Mesenchymal stem cell (in vitro differentiated cells and primary cell): ENCODE results near the gene FBLN7.

Experiments used
- DNase-seq: peaks from one replicate; pipeline ENCODE4 v3.0.0-alpha.2; 2013
- H2AFZ ChIP-seq: one replicate; pipeline ENCODE4 v1.6.1; 2013; ENCODE audit warnings: low read depth, mild to moderate bottlenecking, control low read depth, inconsistent platforms, low read length, moderate library complexity
- H2AK5ac ChIP-seq: 2 replicates; pipeline ENCODE4 v1.6.1; 2013; ENCODE audit warnings: low read length, moderate library complexity, mild to moderate bottlenecking, inconsistent platforms; ENCODE audit not compliant: severe bottlenecking
- H2BK120ac ChIP-seq: one replicate; pipeline ENCODE4 v1.6.1; 2013; ENCODE audit warnings: low read depth, mild to moderate bottlenecking, inconsistent platforms, low read length, moderate library complexity
- H2BK12ac ChIP-seq, 2 experiments: one replicate each; pipeline ENCODE4 v1.6.1; 2013; ENCODE audit warnings: inconsistent platforms in 2 of 2, low read length in 2 of 2, mild to moderate bottlenecking in 2 of 2, moderate library complexity in 2 of 2, control low read depth in 1 of 2
- H2BK15ac ChIP-seq: one replicate; pipeline ENCODE4 v1.6.1; 2013; ENCODE audit warnings: mild to moderate bottlenecking, low read depth, inconsistent platforms; ENCODE audit not compliant: poor library complexity, severe bottlenecking
- H2BK5ac ChIP-seq: 2 replicates; pipeline ENCODE4 v1.6.1; 2013; ENCODE audit warnings: low read depth, mild to moderate bottlenecking, low read length, control low read depth, inconsistent platforms; ENCODE audit not compliant: poor library complexity, severe bottlenecking
- H3K14ac ChIP-seq, 2 experiments: one replicate each; pipeline ENCODE4 v1.6.1; 2013; ENCODE audit warnings: inconsistent platforms in 2 of 2, low read length in 2 of 2, control low read depth in 1 of 2, mild to moderate bottlenecking in 1 of 2, moderate library complexity in 1 of 2
- H3K18ac ChIP-seq, 2 experiments: one replicate each; pipeline ENCODE4 v1.6.1; 2013; ENCODE audit warnings: inconsistent platforms in 2 of 2, low read length in 2 of 2, control low read depth in 1 of 2, low read depth in 1 of 2, mild to moderate bottlenecking in 1 of 2
- H3K23ac ChIP-seq, 2 experiments: one replicate each; pipeline ENCODE4 v1.6.1; 2013; ENCODE audit warnings: inconsistent platforms in 2 of 2, low read length in 2 of 2, mild to moderate bottlenecking in 2 of 2, moderate library complexity in 2 of 2, control low read depth in 1 of 2
- H3K27ac ChIP-seq: 2 replicates; pipeline ENCODE4 v1.5.1; 2013; ENCODE audit warnings: mild to moderate bottlenecking, moderate library complexity, low read length, control low read depth, inconsistent platforms; ENCODE audit not compliant: poor library complexity, severe bottlenecking
- H3K27me3 ChIP-seq, 2 experiments: 2 replicates each; pipeline versions ENCODE4 v1.6.1 to v1.7.0; 2013; ENCODE audit warnings: low read length in 2 of 2, mild to moderate bottlenecking in 2 of 2, moderate library complexity in 2 of 2, control low read depth in 1 of 2, inconsistent platforms in 1 of 2; ENCODE audit not compliant: control insufficient read depth in 1 of 2, insufficient read depth in 1 of 2
- H3K36me3 ChIP-seq, 2 experiments: 2 replicates each; pipeline versions ENCODE4 v1.6.1 to v1.7.0; 2013; ENCODE audit warnings: low read length in 2 of 2, control low read depth in 1 of 2, inconsistent platforms in 1 of 2, low read depth in 1 of 2, mild to moderate bottlenecking in 1 of 2; ENCODE audit not compliant: insufficient read depth in 2 of 2, control insufficient read depth in 1 of 2
- H3K4ac ChIP-seq, 2 experiments: one replicate each; pipeline ENCODE4 v1.6.1; 2013; ENCODE audit warnings: inconsistent platforms in 2 of 2, low read length in 2 of 2, mild to moderate bottlenecking in 2 of 2, moderate library complexity in 2 of 2, control low read depth in 1 of 2, low read depth in 1 of 2
- H3K4me1 ChIP-seq: 2 replicates; pipeline ENCODE4 v1.6.1; 2013; ENCODE audit warnings: low read depth, low read length, control low read depth; ENCODE audit not compliant: control insufficient read depth, insufficient read depth
- H3K4me2 ChIP-seq: 2 replicates; pipeline ENCODE4 v1.6.1; 2013; ENCODE audit warnings: low read length, mild to moderate bottlenecking, inconsistent platforms; ENCODE audit not compliant: poor library complexity, severe bottlenecking
- H3K4me3 ChIP-seq, 2 experiments: 2 replicates each; pipeline versions ENCODE4 v1.5.1 to v1.7.0; 2013; ENCODE audit warnings: low read length in 2 of 2, mild to moderate bottlenecking in 2 of 2, control low read depth in 1 of 2, low read depth in 1 of 2; ENCODE audit not compliant: insufficient read depth in 1 of 2
- H3K79me1 ChIP-seq: replicated peaks from 2 replicates; pipeline ENCODE4 v1.6.1; 2013; ENCODE audit warnings: mild to moderate bottlenecking, control low read depth, low read length, inconsistent platforms; ENCODE audit not compliant: poor library complexity, severe bottlenecking
- H3K9ac ChIP-seq: 2 replicates; pipeline ENCODE4 v1.7.0; 2013; ENCODE audit warnings: mild to moderate bottlenecking, low read length, moderate library complexity
- H3K9me3 ChIP-seq: 2 replicates; pipeline ENCODE4 v1.7.0; 2013; ENCODE audit warnings: mild to moderate bottlenecking, low read length; ENCODE audit not compliant: control insufficient read depth
- H4K8ac ChIP-seq: one replicate; pipeline ENCODE4 v1.6.1; 2013; ENCODE audit warnings: inconsistent platforms, mild to moderate bottlenecking, low read length, moderate library complexity
- H4K91ac ChIP-seq: one replicate; pipeline ENCODE4 v1.6.1; 2013; ENCODE audit warnings: mild to moderate bottlenecking, low read length, inconsistent platforms
- WGBS: methylation state at CpG from one replicate; pipeline ENCODE4 v1.1.7; 2013; ENCODE audit warnings: mixed read lengths; 5-methylcytosine and 5-hydroxymethylcytosine counted together

Gene FBLN7

DNA sequence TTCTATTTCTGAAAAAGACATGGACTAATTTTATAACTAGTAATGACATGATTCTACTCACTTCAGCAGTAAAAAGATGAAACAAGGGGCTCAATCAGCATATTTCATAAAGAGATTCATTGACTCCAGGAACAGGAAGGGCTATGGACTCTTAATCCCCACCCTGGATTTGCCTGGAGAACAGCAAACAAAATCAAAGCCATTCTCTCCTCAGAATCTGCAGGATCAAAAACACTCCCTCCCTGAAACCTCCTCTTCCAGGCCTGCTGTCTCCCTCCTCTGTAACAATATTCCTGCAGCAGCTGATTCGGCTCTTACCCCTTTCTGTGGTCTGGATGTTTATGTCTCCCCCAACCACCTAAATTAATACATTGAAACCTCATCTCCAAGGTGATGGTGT, 59.7 kb downstream of the FBLN7 start:
- H2BK120ac ChIP-seq, result no peak overlapping the region
- H2AK5ac ChIP-seq, result no peak overlapping the region
- H3K18ac ChIP-seq, result no peak overlapping the region
- no peak for DNase-seq
- no peak overlapping the region for H3K9ac ChIP-seq
- H3K27ac ChIP-seq, result no peak overlapping the region
- no peak overlapping the region for H3K4me2 ChIP-seq
- H3K4ac ChIP-seq, result no peak overlapping the region
- no peak overlapping the region for H4K91ac ChIP-seq
- H4K8ac ChIP-seq, result no peak overlapping the region
- H3K79me1 ChIP-seq, result no peaks in the 10 kb centered on the region
- no peak overlapping the region for H2BK15ac ChIP-seq
- H2BK12ac ChIP-seq, result no peak overlapping the region
- H3K23ac ChIP-seq, result no peak overlapping the region
- peaks cover 0 to 21% of the 10 kb centered on the region in 2 experiments for H3K27me3 ChIP-seq
- 100% methylated on average over 1 of the region's 1 CpG for WGBS
- peaks cover 5% of the 10 kb centered on the region for H3K9me3 ChIP-seq
- no peak overlapping the region for H2AFZ ChIP-seq
- no peaks in the 10 kb centered on the region for H3K4me1 ChIP-seq
- H3K36me3 ChIP-seq, result no peaks in the 10 kb centered on the region
- H3K4me3 ChIP-seq, result no peak overlapping the region
- H2BK5ac ChIP-seq, result no peak overlapping the region
- H3K14ac ChIP-seq, result no peak overlapping the region

GRCh38 chr2:112198780-112199179, 60.6 kb downstream of the FBLN7 start:
- Histone ChIP-seq H3K4me1 (no peaks in the 10 kb centered on the region), H3K4me2 (no peak overlapping the region), H3K4me3 (no peak overlapping the region), H3K27me3 (peaks cover 0 to 21% of the 10 kb centered on the region in 2 experiments), H4K8ac (no peak overlapping the region), H3K79me1 (no peaks in the 10 kb centered on the region), H2AFZ (no peak overlapping the region), H2BK15ac (no peak overlapping the region), H4K91ac (no peak overlapping the region), H3K23ac (no peak overlapping the region), H3K4ac (no peak overlapping the region), H3K14ac (no peak overlapping the region), H2BK12ac (no peak overlapping the region), H3K9ac (no peak overlapping the region), H3K27ac (no peak overlapping the region), H3K9me3 (peaks cover 11% of the 10 kb centered on the region), H2BK120ac (no peak overlapping the region), H3K36me3 (no peaks in the 10 kb centered on the region), H3K18ac (no peak overlapping the region), H2AK5ac (no peak overlapping the region), H2BK5ac (no peak overlapping the region)
- DNase-seq, result no peak

- Histone ChIP-seq H3K36me3 (no peaks in the 10 kb centered on the region), H2BK12ac (no peak overlapping the region), H3K18ac (no peak overlapping the region), H2BK5ac (no peak overlapping the region), H4K91ac (no peak overlapping the region), H3K23ac (no peak overlapping the region), H3K9ac (no peak overlapping the region), H2BK15ac (no peak overlapping the region), H3K4me3 (no peak overlapping the region), H3K9me3 (peaks cover 15% of the 10 kb centered on the region), H3K27ac (no peak overlapping the region), H4K8ac (no peak overlapping the region), H2BK120ac (no peak overlapping the region), H2AFZ (no peak overlapping the region), H3K79me1 (no peaks in the 10 kb centered on the region), H2AK5ac (no peak overlapping the region), H3K4me1 (no peaks in the 10 kb centered on the region), H3K27me3 (peaks cover 0 to 21% of the 10 kb centered on the region in 2 experiments), H3K14ac (no peak overlapping the region), H3K4me2 (no peak overlapping the region), H3K4ac (no peak overlapping the region)
- DNase-seq, result no peak
- WGBS, result 94% methylated on average over 3 of the region's 3 CpGs
Measured at GRCh38 chr2:112199188-112199587, 61.0 kb downstream of the FBLN7 start.

DNA sequence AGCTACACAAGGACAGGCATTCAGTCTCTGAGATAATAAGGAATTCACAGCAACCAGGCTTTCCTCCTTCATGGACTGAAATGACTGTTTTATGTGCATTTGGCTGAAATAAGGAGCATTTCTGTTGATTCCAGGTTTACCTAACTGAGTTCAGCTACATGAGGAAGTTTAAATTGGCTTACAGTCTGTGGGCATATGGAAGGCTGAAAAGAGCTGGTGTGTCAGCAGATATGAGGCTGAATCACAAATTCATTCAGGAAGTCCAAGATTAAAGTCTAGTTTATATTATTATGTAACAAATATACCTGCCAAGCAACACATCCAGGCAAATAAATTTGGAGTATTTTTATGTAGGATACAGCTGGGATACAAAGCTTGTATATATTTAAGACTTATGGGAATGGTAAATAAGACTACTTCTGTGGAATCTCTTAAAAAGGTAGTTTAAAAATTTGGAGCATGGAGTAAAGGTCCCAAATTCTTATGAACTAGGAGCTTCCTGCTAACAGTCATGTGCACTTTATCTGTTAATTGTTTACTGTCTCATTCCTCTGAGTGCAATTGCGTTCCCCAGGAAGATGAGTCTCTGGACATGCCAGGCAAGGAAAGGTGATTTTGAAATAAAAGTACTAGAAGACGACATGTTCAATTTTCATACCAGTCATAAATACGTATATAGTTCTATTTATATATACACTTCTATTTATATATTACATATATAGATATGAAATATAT, 63.7 kb downstream of the FBLN7 start:
- Histone ChIP-seq H3K9ac (no peak overlapping the region), H2AK5ac (no peak overlapping the region), H3K4me1 (no peaks in the 10 kb centered on the region), H3K36me3 (no peaks in the 10 kb centered on the region), H3K18ac (no peak overlapping the region), H2BK15ac (no peak overlapping the region), H3K23ac (no peak overlapping the region), H3K4me2 (no peak overlapping the region), H3K4ac (no peak overlapping the region), H4K91ac (no peak overlapping the region), H3K4me3 (no peak overlapping the region), H2BK5ac (no peak overlapping the region), H4K8ac (no peak overlapping the region), H3K79me1 (no peaks in the 10 kb centered on the region), H3K27me3 (peaks cover 0 to 7% of the 10 kb centered on the region in 2 experiments), H2AFZ (no peak overlapping the region), H3K9me3 (peaks cover 29% of the 10 kb centered on the region), H3K14ac (no peak overlapping the region), H3K27ac (no peak overlapping the region), H2BK12ac (no peak overlapping the region), H2BK120ac (no peak overlapping the region)
- no peak for DNase-seq
- WGBS, result no CpG with 5 or more reads among the region's 3 CpGs
